ENCODE data around the gene ASTN2.
"Not testable (repeated sequence)": the region's sequence is repeated elsewhere in the genome, so short reads cannot be mapped to it uniquely, and the experiment has no call there.

Gene ASTN2

GRCh38 chr9:116837018-116837989, 577.6 kb downstream of the ASTN2 start:
- no peak for DNase-seq (ENCODE audit: low read depth in 2 of 3, low spot score in 1 of 3)

GRCh38 chr9:116830321-116830720, 584.5 kb downstream of the ASTN2 start:
- not testable (repeated sequence) for DNase-seq (ENCODE audit: low read depth in 2 of 3, low spot score in 1 of 3)

DNA sequence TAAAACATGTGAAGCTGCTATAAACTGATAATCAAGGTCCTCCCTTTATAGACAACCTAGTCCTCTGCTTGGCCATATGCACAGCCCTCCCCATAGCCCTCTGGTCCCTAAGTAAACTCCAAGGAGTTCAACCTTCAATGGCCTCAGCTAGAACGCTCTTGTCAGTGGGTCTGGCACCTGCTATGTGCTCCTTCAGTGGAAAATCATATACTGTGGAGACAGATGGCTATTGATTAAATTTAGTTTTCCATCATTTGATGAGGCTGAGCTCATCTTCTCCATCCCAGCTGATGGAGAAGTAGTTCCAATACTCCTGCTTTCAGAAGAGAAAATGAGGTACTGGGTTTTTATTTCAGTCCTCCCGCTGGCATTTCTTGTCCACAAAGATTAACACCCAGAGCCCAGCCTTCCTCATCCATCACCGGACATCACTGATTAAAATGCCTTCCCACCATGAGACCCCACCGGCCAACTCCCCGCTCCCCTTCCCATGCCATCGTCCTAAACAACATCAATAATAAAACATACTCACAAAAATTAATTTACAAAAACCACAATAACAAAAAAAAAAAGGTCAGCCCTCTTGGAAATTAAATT, 593.1 kb downstream of the ASTN2 start:
- no peak for DNase-seq (ENCODE audit: low read depth in 2 of 3, low spot score in 1 of 3)

DNA sequence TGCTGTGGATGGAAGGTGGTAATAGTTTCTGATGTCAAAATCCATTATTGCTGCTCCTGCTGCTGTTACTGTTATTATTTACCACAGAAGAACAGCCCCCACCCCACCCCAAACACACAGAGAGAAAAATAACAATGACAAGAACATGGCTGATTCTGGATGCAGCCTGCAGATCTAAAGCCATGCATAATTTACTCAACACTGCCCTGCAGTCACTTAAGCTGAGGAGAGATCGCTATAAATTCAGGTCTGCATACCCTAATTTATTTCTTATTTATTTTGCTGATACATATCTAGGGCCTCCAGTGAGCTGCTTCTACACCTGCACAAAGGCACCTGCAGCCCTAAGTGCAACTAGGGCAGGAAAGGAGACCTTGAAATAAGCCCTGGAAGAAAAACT, 595.7 kb downstream of the ASTN2 start:
- DNase-seq (ENCODE audit: low read depth in 2 of 3, low spot score in 1 of 3) = no peak

DNA sequence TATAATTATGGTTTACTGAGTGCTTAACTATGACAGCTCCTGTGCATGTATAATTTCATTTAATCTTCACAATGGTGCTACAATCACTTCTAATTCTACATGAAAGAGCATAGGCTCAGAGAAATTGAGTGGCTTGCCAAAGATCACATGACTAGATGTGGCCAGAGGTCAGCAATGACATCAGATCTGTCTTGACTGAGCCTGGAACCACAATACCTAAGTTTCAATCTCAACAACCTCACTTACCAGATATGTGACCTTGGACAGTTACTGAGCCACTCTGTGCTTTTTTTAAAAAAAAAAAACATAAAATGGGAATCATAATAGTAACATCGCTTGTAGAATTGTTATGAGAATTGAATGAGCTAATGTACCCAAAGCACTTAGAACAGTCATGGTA, 597.1 kb downstream of the ASTN2 start:
- DNase-seq (ENCODE audit: low read depth in 2 of 3, low spot score in 1 of 3) = no peak

DNA sequence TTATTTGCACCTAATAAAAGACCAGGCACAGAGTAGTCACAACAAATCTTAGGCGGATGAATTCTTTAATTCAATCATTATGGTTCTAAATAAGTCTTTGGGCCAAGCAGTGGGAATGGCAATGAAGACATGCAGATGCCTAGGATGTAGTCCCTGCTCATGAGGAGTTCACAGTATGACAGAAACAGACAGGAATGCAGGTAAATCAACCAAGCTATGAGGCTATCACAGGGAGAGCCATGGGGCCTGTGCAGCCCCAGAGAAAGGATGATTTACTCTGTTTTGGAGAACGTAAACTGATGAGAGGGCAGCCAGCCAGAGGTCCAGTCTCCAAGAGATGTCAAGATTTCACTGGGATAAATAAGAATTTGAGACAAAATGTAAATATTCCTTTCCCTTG, 598.4 kb downstream of the ASTN2 start:
- DNase-seq (ENCODE audit: low read depth in 2 of 3, low spot score in 1 of 3) = no peak

GRCh38 chr9:116815835-116816234, 599.0 kb downstream of the ASTN2 start:
- DNase-seq (ENCODE audit: low read depth in 2 of 3, low spot score in 1 of 3) = no peak

GRCh38 chr9:116813031-116813300, 601.9 kb downstream of the ASTN2 start:
- DNase-seq (ENCODE audit: low read depth in 2 of 3, low spot score in 1 of 3) = no peak

GRCh38 chr9:116812231-116813030, 602.4 kb downstream of the ASTN2 start:
- DNase-seq (ENCODE audit: low read depth in 2 of 3, low spot score in 1 of 3) = no peak

GRCh38 chr9:116809656-116810055, 605.2 kb downstream of the ASTN2 start:
- no peak for DNase-seq (ENCODE audit: low read depth in 2 of 3, low spot score in 1 of 3)

DNA sequence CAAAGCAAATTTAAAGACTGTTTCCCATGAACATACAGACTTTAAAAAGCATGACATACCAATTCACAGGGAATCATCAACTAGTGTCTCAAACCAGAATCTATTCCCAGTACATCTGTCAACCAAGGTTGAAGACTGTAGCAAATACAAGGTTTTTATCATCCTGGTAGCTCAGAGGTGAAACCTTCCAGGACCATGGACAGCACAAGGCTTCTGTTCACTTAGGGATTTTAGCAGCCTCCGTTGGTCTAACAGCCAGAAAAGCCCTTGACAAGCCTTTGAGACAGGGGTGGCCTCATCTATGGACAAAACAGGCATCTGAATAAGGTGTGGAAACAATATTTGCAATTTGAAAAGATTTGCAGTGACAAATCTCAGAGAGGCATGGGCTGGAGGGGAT, 608.8 kb downstream of the ASTN2 start:
- DNase-seq (ENCODE audit: low read depth in 2 of 3, low spot score in 1 of 3) = no peak

- no peak for DNase-seq (ENCODE audit: low read depth in 2 of 3, low spot score in 1 of 3)
Measured at GRCh38 chr9:116800885-116801284, 614.0 kb downstream of the ASTN2 start.

DNA sequence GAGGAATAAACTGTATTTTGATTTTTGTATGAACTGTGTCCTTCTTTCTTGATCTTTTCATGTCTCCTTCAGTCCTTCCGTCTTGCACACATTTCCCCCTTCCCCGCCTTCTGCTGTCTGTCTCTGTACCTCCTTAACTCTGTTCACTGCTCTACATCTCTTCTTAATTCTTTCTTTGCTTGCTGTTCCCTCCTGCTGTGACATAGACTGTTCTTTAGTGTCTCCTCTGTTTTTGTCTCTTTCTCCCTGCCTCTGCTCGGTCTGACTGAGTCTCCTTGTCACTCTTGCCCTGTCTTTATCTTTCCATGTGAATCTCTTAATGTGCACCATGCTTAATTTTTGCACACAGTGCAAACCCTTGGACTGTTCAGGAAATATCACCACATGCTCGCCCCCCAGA, 614.8 kb downstream of the ASTN2 start:
- no peak for DNase-seq (ENCODE audit: low read depth in 2 of 3, low spot score in 1 of 3)

DNA sequence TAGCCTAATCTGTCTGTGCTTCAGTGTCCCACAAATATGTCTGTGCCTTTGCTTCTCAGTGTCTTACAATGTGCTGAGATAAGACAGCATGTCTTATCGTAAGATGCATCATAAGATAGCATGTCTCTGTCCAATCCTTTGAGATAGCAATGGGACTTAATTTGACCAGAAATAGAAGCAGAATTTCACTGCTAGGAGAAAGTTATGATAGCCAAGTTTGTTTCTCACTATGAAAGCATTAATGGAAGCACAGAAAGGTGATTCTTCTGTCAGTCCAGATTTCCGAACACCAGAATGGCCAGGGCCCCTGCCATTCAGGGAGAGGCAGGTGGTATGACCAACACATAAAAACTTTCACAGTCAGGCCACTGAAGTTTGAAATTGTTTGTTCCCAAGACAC, 616.3 kb downstream of the ASTN2 start:
- DNase-seq (ENCODE audit: low read depth in 2 of 3, low spot score in 1 of 3) = no peak

DNA sequence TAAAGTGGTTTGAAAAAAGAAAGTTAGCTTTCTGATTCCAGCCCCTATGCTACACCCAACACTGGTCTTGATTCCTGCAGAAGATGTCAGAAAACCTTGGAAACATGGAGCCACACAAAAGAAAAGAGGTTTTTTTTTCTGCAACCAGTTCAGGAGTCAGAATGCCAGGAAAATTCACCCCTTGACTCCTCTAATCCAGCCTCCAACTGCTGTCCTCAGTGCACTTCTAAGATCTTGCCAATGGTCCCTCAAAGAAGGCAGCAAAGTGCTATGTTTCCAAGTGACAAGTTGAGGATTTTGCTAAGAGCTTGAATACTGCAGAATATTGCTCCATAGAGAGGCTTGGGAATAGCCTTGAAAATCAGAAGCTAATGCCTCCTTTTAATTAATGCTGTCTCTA, 617.6 kb downstream of the ASTN2 start:
- DNase-seq (ENCODE audit: low read depth in 2 of 3, low spot score in 1 of 3) = no peak

- no peak for DNase-seq (ENCODE audit: low read depth in 2 of 3, low spot score in 1 of 3)
Measured at GRCh38 chr9:116796669-116797068, 618.2 kb downstream of the ASTN2 start.

- DNase-seq (ENCODE audit: low read depth in 2 of 3, low spot score in 1 of 3) = no peak
Measured at GRCh38 chr9:116795821-116796220, 619.0 kb downstream of the ASTN2 start.

DNA sequence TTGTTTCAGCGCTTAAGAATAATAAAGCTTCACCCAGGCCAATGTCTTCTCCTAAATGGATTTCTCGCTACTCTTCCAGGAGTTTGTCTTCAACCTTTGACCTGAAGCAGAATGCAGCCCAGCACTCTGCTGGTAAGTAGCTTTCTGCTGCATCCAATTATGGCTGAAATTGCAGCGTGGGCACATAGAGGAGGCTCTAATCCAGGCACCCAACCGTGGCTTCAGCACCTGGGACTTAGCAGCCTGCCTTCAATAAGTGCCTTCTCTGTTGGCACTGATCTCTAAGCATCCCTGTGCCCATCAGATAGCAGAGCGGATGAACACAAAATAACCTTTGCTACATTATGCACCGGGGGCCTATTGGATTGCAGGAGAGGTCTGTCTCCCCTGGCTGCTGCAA, 622.6 kb downstream of the ASTN2 start:
- no peak for DNase-seq (ENCODE audit: low read depth in 2 of 3, low spot score in 1 of 3)

- DNase-seq (ENCODE audit: low read depth in 2 of 3, low spot score in 1 of 3) = no peak
Measured at GRCh38 chr9:116791326-116791725, 623.5 kb downstream of the ASTN2 start.

DNA sequence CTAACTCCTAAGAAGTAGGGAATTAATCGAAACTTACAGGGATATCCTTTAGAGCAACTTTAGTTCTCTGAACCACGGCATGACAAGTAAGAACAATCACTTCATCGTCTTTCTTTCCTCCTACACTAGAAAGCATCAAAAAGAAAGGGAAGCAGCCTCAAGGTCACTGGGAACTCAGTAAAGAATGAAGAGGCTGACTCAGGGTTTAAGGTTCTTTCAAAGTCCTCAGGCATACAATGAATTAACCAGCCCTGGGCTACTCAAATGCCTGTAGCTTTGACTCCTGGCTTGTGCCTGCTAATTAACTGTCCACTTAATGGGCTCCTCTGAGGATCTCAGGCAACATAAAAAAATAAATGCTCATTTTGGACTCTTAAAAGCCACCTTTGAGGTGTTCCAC, 625.8 kb downstream of the ASTN2 start:
- DNase-seq (ENCODE audit: low read depth in 2 of 3, low spot score in 1 of 3) = no peak

- no peak for DNase-seq (ENCODE audit: low read depth in 2 of 3, low spot score in 1 of 3)
Measured at GRCh38 chr9:116786737-116787136, 628.1 kb downstream of the ASTN2 start.

- no peak for DNase-seq (ENCODE audit: low read depth in 2 of 3, low spot score in 1 of 3)
Measured at GRCh38 chr9:116777116-116777515, 637.7 kb downstream of the ASTN2 start.
